ENCODE measurements around the gene TMEM191B.
"Not testable (repeated sequence)": the region's sequence is repeated elsewhere in the genome, so short reads cannot be mapped to it uniquely, and the experiment has no call there.

DNA sequence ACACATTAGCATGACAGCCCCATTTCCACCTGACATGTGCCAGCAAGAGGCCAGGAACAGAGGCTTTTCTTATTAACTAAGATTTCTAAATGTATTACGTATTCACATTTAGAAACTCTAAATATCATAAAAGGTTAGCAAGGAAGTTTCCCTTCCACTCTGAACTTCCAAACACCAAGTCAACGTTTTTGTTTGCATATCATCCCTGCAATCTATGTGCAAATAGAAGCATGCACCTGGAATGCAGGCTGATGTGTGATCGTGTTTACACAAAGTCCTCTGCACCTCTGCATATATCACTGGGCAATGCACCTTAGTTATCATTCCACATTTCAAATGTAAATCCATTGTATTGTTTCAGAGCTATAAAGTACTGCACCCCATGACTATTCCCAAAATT lies 31.4 kb upstream of the TMEM191B start:
- TF ChIP-seq CTCF, POLR2A (IDR thresholded peaks at IDR 0.05): not testable (repeated sequence)

Measured in thyroid gland (tissue), 4 donors.